Measurements from ENCODE around the gene LRRC15.

DNA sequence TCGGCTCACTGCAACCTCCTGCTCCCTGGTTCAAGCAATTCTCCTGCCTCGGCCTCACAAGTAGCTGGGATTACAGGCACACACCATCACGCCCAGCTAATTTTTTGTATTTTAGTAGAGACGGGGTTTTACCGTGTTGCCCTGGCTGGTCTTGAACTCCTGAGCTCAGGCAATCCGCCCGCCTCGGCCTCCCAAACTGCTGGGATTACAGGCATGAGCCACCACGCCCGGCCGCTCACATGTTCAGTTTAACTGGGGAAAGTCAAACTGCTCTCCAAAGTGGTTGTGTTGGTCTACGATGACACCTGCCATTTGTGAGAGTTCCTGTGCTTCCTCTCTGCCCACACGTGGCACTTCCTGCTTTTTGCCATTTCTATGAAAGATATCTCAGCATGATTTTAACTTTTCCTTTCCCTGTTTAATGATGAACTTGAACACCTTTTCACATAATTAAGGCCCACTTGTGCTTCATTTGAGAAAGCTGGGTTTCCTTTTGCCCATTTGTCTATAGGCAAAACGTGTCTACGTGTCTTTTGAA, 30.4 kb upstream of the LRRC15 start:
- TF ChIP-seq, protein P1, sequence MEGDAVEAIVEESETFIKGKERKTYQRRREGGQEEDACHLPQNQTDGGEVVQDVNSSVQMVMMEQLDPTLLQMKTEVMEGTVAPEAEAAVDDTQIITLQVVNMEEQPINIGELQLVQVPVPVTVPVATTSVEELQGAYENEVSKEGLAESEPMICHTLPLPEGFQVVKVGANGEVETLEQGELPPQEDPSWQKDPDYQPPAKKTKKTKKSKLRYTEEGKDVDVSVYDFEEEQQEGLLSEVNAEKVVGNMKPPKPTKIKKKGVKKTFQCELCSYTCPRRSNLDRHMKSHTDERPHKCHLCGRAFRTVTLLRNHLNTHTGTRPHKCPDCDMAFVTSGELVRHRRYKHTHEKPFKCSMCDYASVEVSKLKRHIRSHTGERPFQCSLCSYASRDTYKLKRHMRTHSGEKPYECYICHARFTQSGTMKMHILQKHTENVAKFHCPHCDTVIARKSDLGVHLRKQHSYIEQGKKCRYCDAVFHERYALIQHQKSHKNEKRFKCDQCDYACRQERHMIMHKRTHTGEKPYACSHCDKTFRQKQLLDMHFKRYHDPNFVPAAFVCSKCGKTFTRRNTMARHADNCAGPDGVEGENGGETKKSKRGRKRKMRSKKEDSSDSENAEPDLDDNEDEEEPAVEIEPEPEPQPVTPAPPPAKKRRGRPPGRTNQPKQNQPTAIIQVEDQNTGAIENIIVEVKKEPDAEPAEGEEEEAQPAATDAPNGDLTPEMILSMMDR (IDR thresholded peaks at IDR 0.05), result no peak
- TF ChIP-seq POLR2AphosphoS5 (IDR thresholded peaks at IDR 0.05), result no peak
- no peak for TF ChIP-seq EP300 (IDR thresholded peaks at IDR 0.05)
